ENCODE results near the gene GRHL1. TPM values are rescaled to one million over a fixed set of nuclear protein-coding genes. Genes with fewer than 3 reads are reported as not detected.

The GRHL1 gene
- total and polyA plus RNA-seq, 9 of the 15 experiments (the other 6 are each of a cell fraction or from before 2014, with no cell fraction given): 1.7 to 6.1 (median 4.7) TPM

- no peak for TF ChIP-seq ZNF445 (CRISPR knock-in tag; IDR thresholded peaks at IDR 0.05; ENCODE audit: low read depth)
- TF ChIP-seq BCL6 (CRISPR knock-in tag; IDR thresholded peaks at IDR 0.05): no peak
- TF ChIP-seq ZNF583 (CRISPR knock-in tag; IDR thresholded peaks at IDR 0.05): no peak
- TF ChIP-seq NR2F6 (CRISPR knock-in tag; IDR thresholded peaks at IDR 0.05): no peak
- no peak for TF ChIP-seq KDM2B (CRISPR knock-in tag; IDR thresholded peaks at IDR 0.05)
- peak; percentile 99 for TF ChIP-seq BHLHE40 (IDR thresholded peaks at IDR 0.05; ENCODE audit: low read length)
- no peak for TF ChIP-seq E2F1 (CRISPR knock-in tag; IDR thresholded peaks at IDR 0.05)
- TF ChIP-seq CHD1 (IDR thresholded peaks at IDR 0.05; ENCODE audit: low read length): no peak
- no peak for TF ChIP-seq HDAC6 (IDR thresholded peaks at IDR 0.05; ENCODE audit: low read depth, low read length)
- no peak for TF ChIP-seq ZNF830 (CRISPR knock-in tag; IDR thresholded peaks at IDR 0.05)
- TF ChIP-seq PHTF2 (CRISPR knock-in tag; IDR thresholded peaks at IDR 0.05): no peak
- TF ChIP-seq ZSCAN29 (IDR thresholded peaks at IDR 0.05): no peak
- no peak for TF ChIP-seq MIER1 (IDR thresholded peaks at IDR 0.05; ENCODE audit: low read depth)
- TF ChIP-seq ZNF584 (CRISPR knock-in tag; IDR thresholded peaks at IDR 0.05; ENCODE audit: low read depth): peak; percentile 73; the same call in 1 of the 2 replicates
- TF ChIP-seq HDAC1 (IDR thresholded peaks at IDR 0.05): 0 out of 4 replicates have a peak, but pooled peaks of 1 of the 2 experiments have one; percentile 34
- no peak for TF ChIP-seq ZNF280A (IDR thresholded peaks at IDR 0.05; ENCODE audit: low read depth, partially characterized antibody)
- TF ChIP-seq MTA2 (IDR thresholded peaks at IDR 0.05; ENCODE audit: low read depth): no peak
- no peak for TF ChIP-seq XRCC4 (IDR thresholded peaks at IDR 0.05; ENCODE audit: extremely low read depth, insufficient read depth, insufficient read length)
- no peak for TF ChIP-seq RNF219 (CRISPR knock-in tag; IDR thresholded peaks at IDR 0.05)
- peak; percentile 72 to 87 for TF ChIP-seq MNT (conservative IDR thresholded peaks at IDR 0.05)
- TF ChIP-seq PCBP2 (IDR thresholded peaks at IDR 0.05; ENCODE audit: low read depth, low read length, poor library complexity, severe bottlenecking): no peak
- no peak for TF ChIP-seq CREB3 (tag; conservative IDR thresholded peaks at IDR 0.05; ENCODE audit: low read depth)
Measured at GRCh38 chr2:9914384-9915065, 37.0 kb upstream of the GRHL1 start (continued).

Data from K562 (cell line).